HEK293T (cell line): ENCODE results near the gene CKB.

Experiments used
- CTCF ChIA-PET: fragments of 350-600 bp; formaldehyde crosslinking; extraction: SDS; loops from one replicate; lab custom pipeline; 2021; ENCODE audit warnings: antibody characterized with exemption, inconsistent platforms; lab: Yijun Ruan, JAX
- POLR2A ChIA-PET: fragments of 350-600 bp; formaldehyde crosslinking; extraction: SDS; loops from one replicate; lab custom pipeline; 2020; ENCODE audit warnings: antibody characterized with exemption, inconsistent platforms; lab: Yijun Ruan, JAX
- DNase-seq: peaks from one replicate; pipeline ENCODE4 v3.0.0; 2012; ENCODE audit warnings: mixed read lengths; ENCODE audit errors: extremely low spot score
- ARNT ChIP-seq: fragments of 450-650 bp; IDR thresholded peaks from 2 replicates; pipeline ENCODE4 v1.6.1; 2017; ENCODE audit warnings: mild to moderate bottlenecking
- BHLHE40 ChIP-seq: fragments of 450-650 bp; IDR thresholded peaks from 2 replicates; pipeline ENCODE4 v1.6.1; 2016; ENCODE audit warnings: mild to moderate bottlenecking, moderate library complexity, borderline replicate concordance
- CTBP1 ChIP-seq: fragments of 450-650 bp; IDR thresholded peaks from 2 replicates; pipeline ENCODE4 v1.6.1; 2016; ENCODE audit warnings: borderline replicate concordance
- ELF4 ChIP-seq: fragments of 450-650 bp; IDR thresholded peaks from 2 replicates; pipeline ENCODE4 v1.6.1; 2017; ENCODE audit warnings: antibody characterized with exemption
- FOXK2 ChIP-seq: fragments of 450-650 bp; IDR thresholded peaks from 2 replicates; pipeline ENCODE4 v1.6.1; 2016; ENCODE audit warnings: mild to moderate bottlenecking
- FOXM1 ChIP-seq: fragments of 450-650 bp; IDR thresholded peaks from 2 replicates; pipeline ENCODE4 v1.6.1; 2017; ENCODE audit warnings: mild to moderate bottlenecking, borderline replicate concordance
- HDGF ChIP-seq: fragments of 450-650 bp; IDR thresholded peaks from 2 replicates; pipeline ENCODE4 v1.6.1; 2017; ENCODE audit warnings: antibody characterized with exemption, borderline replicate concordance
- L3MBTL2 ChIP-seq: fragments of 450-650 bp; conservative IDR thresholded peaks from 2 replicates; pipeline ENCODE4 v1.6.1; 2016; ENCODE audit warnings: mild to moderate bottlenecking
- LEF1 ChIP-seq: fragments of 450-650 bp; IDR thresholded peaks from 2 replicates; pipeline ENCODE4 v1.6.1; 2017; ENCODE audit warnings: mild to moderate bottlenecking, borderline replicate concordance
- NFRKB ChIP-seq: fragments of 450-650 bp; IDR thresholded peaks from 2 replicates; pipeline ENCODE4 v1.6.1; 2016; ENCODE audit warnings: mild to moderate bottlenecking, moderate library complexity
- PKNOX1 ChIP-seq: fragments of 450-650 bp; IDR thresholded peaks from 2 replicates; pipeline ENCODE4 v1.6.1; 2016
- SP1 ChIP-seq: fragments of 450-650 bp; IDR thresholded peaks from 2 replicates; pipeline ENCODE4 v1.6.1; 2017
- SUZ12 ChIP-seq: fragments of 450-650 bp; IDR thresholded peaks from 2 replicates; pipeline ENCODE4 v1.6.1; 2016; ENCODE audit warnings: mild to moderate bottlenecking
- TARDBP ChIP-seq: fragments of 450-650 bp; IDR thresholded peaks from 2 replicates; pipeline ENCODE4 v1.6.1; 2016
- ZNF384 ChIP-seq: fragments of 450-650 bp; IDR thresholded peaks from 2 replicates; pipeline ENCODE4 v1.6.1; 2016

Gene CKB

GRCh38 chr14:103533137-103533998, 10.7 kb upstream of the CKB start:
- CTCF ChIA-PET: interaction anchor here (0.5 to 1.0 kb wide), 3 partner anchors 86 to 839 kb away, joined by 3 to 4 read pairs (median 3); no protein-coding TSS in a partner anchor
- no peak for DNase-seq
- POLR2A ChIA-PET: interaction anchor here (1.0 to 7.7 kb wide), 2 partner anchors 13 to 26 kb away, joined by 3 to 83 read pairs; partner anchors contain the start of gene CKB
- TF ChIP-seq BHLHE40: no peak
- TF ChIP-seq L3MBTL2: no peak
- TF ChIP-seq LEF1: no peak
- TF ChIP-seq SP1: no peak
- no peak for TF ChIP-seq FOXM1
- TF ChIP-seq SUZ12: no peak
- no peak for TF ChIP-seq NFRKB
- TF ChIP-seq HDGF: no peak
- TF ChIP-seq FOXK2: no peak
- TF ChIP-seq TARDBP: no peak
- TF ChIP-seq ZNF384: no peak
- no peak for TF ChIP-seq ELF4
- TF ChIP-seq CTBP1: no peak
- no peak for TF ChIP-seq PKNOX1

GRCh38 chr14:103532216-103533136, 9.8 kb upstream of the CKB start:
- TF ChIP-seq ZNF384: no peak
- TF ChIP-seq SUZ12: no peak
- no peak for TF ChIP-seq FOXM1
- TF ChIP-seq HDGF: no peak
- TF ChIP-seq CTBP1: no peak
- TF ChIP-seq FOXK2: no peak
- TF ChIP-seq TARDBP: no peak
- TF ChIP-seq NFRKB: no peak
- TF ChIP-seq ARNT: no peak
- TF ChIP-seq LEF1: no peak
- TF ChIP-seq PKNOX1: no peak

GRCh38 chr14:103531421-103532215, 9.0 kb upstream of the CKB start:
- no peak for DNase-seq
- POLR2A ChIA-PET: interaction anchor here (7.7 kb wide), 1 partner anchor 11 kb away, joined by 83 read pairs; the partner anchor contains the start of gene CKB
- CTCF ChIA-PET: interaction anchor here (1.6 kb wide), 1 partner anchor 13 kb away, joined by 6 read pairs; no protein-coding TSS in a partner anchor
- TF ChIP-seq L3MBTL2 (no peak), ZNF384 (no peak), SP1 (no peak)

More at GRCh38 chr14:103532216-103533136, 9.8 kb upstream of the CKB start:
- ChIA-PET POLR2A (interaction anchor here (1.0 to 7.7 kb wide), 2 partner anchors 12 to 27 kb away, joined by 3 to 83 read pairs; partner anchors contain the start of gene CKB), CTCF (interaction anchor here (0.6 kb wide), 1 partner anchor 354 kb away, joined by 3 read pairs; no protein-coding TSS in a partner anchor)
- DNase-seq: no peak

GRCh38 chr14:103530831-103531230, 8.2 kb upstream of the CKB start:
- no peak for DNase-seq

More at GRCh38 chr14:103530831-103531230, 8.2 kb upstream of the CKB start:
- CTCF ChIA-PET: interaction anchor here (1.6 kb wide), 1 partner anchor 12 kb away, joined by 6 read pairs; no protein-coding TSS in a partner anchor
- TF ChIP-seq CTBP1 (no peak), HDGF (no peak), FOXM1 (no peak), ARNT (no peak), ZNF384 (no peak), ELF4 (no peak), SP1 (no peak), LEF1 (no peak), FOXK2 (no peak), TARDBP (no peak), BHLHE40 (no peak), SUZ12 (no peak), PKNOX1 (no peak), NFRKB (no peak)
- POLR2A ChIA-PET: interaction anchor here (7.7 kb wide), 1 partner anchor 10 kb away, joined by 83 read pairs; the partner anchor contains the start of gene CKB
